ENCODE measurements around the gene TRABD2B. TPM values are rescaled to one million over a fixed set of nuclear protein-coding genes. Genes with fewer than 3 reads are reported as not detected.
"Not testable (repeated sequence)": the region's sequence is repeated elsewhere in the genome, so short reads cannot be mapped to it uniquely, and the experiment has no call there.

The TRABD2B gene
- total RNA-seq, 1 donor from 2014 or later: not detected

DNA sequence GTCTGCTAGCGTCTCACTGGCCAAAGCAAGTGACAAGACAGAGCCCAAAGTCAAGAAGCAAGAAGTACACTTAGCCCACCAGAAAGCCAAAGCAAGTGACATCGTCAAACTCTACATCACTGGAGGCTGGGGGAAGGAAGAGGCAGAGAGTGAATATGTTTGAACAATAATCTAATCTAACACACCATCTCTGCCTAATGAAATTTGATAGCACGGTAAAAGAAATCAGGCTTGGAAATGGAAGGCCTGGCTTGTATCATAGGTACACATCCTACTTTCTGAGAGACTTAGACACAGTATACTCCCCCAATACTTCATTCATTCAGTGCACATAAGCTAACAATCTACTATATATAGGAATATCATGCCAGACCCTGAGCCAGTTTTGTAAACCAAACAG is 26.3 kb downstream of the TRABD2B start:
- no peak for DNase-seq (ENCODE audit: low read depth)

DNA sequence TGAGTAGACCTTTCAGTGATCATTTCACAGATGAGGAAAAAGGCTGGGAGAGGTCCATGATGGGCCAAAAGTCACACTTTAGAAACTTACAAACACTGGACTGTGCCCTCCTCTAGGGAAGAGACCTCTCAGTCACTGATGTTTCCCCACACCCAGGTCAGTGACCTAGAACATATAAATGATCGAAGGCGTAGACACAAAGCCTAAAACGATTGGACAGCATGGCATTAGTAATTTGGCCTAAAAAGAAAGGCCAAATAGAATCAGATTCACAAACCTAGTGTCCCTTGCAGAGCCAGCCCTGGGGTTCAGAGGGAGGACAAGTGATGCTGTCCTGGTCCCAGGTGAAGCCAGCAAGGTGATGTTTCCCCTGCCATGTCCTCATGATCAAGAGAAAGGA is 27.7 kb downstream of the TRABD2B start:
- no peak for DNase-seq (ENCODE audit: low read depth)

DNA sequence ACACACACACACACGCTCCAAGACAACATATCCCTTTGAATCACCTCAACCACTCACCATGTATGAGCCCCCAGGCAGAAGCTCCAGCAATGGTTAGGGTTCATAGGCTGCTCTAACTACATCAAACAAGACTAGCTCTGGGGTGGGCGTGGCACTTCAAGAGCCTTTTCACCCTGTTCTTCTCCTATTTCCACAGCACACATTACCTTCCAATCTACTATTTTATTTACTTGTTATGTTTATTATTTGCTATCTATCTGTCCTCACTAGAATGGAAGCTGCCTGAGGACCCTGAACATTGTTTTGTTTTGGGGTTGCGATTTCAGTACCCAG is 28.7 kb downstream of the TRABD2B start:
- DNase-seq (ENCODE audit: low read depth): no peak

DNA sequence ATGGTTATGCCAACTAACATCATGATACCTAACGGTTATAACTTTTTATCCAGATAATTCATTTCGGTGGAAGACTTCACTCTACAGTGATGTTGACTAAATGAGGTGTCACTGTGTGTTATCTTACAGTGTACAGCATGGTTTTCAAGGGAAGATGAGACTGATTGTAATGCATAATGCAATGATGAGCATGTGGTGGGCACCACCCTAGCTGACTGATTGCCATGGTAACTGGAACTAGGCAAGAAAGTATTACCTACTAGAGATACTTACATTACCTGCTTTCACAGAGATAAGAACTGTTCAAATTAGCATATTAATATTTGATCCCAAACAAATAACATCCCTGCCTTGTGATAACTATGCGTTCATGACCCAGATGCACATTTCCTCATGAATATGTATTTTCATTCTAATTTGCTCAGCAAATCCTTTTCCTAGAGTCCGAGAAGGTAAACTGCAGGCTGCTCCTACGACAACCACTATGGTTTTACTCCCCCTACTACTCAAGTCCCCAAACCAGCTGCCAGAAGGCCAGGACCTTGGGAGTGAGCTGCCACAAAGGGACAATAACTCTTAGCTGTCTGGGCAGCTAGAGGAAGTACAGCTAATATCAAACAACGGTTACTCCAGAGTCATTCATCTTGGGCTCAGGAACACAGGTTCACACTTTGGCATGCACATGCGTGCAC is 29.2 kb downstream of the TRABD2B start:
- no peak for DNase-seq (ENCODE audit: low read depth)

DNA sequence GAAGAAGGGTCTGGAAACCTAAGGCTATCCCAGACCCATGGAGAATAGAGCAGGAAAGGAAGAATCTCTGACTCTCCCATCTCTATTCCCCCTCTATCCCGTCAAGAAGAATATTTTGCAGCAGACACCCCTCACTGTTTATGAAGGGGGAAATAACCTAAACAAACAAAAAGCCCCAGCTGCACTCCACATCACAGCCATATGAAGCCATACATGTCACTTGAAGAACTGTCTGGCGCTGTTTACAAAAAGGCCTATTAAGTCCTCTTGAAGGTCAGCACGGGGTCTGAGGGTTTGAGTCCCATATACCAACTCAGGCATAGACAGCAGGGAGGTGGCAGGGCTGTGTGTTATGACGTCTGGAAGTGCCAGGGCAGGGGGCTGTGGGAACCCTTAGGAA is 31.4 kb downstream of the TRABD2B start:
- DNase-seq (ENCODE audit: low read depth): no peak

DNA sequence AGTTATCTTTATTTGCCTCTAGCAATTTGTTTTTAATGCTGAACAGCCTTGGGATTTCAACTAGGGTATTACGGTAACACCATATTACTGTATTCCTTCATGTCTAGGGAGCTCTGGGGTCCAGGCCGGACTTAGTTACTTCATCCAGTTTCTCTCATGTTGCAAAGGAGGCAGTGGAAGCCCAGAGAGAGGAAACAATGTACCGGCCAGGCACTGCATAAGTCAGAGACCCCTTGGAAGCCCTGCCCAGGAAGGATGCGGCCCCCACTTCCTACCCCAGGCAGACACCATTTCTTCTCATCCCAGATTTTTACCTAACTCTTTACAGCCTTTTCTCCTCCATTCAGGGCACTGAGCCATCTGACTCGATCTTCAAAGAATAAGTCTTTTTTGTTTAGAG is 32.5 kb downstream of the TRABD2B start:
- no peak for DNase-seq (ENCODE audit: low read depth)

DNA sequence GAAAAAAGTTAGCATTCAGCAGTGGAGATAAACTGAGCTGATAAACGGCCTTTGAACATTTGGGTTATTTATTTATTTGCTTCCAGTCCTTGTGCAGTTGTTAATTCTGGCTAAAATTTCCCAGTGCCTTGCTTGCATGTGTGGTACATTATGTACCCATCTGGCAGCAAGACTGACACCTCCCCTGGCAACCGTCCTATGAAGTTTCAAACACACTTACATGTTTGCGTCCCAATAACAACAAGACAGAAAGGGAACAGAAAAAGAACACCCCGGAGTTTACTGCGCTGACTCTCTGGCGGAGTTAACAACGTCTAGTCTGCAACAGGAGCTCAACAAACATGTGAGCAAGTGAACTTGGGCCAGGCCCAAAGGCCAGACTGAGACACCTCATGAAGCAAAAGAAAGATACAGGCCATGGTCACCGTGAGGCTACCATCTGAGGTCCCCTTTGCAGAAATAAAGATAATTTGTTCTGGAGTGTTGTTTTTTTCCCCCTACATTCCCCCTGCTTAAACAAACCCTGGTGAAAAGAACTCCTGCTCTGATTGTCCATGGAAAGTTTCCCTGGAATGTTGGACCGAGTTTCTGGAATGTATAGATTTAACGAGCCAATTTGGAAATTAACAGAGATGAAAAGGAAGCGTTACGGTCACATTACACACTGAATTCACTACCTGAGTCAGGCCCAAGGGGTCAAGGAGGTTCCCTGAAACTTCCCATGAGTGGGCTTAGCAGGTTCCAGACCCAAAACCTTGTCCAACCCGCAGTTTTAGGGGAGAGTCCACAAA is 33.4 kb downstream of the TRABD2B start:
- DNase-seq (ENCODE audit: low read depth): no peak

DNA sequence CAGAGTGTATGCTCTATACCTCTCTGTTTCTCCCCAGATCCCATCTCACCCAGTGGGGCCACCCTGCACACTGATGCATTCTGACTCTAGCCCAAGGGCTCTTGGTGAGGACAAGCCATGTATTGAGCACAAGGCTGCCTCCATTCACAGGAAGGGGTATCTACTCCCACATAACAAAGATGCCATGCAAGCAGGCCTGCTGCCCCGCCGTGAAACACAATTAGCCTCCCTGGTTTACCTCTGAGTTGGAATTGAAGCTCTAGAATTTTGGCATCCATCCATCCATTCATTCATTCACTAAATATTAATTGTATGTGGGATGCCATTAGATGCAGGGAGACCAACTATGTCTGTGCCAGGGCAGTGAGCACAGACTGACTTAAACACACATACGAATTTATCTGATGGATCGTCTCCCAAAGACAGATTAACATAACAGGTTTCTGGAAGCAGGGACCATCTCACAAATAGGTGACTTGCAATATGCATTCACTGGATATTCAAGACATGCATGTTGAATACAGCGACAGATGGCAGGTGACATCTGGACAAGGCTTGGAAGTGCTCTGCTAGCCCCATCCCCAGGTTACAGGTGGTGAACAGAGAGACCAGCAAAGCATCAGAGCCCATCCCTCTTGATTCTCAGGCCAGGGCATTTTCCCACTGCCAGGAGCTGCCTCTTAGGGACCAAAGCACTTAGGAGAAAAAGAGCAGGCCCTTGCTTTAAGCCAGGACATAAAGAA is 34.3 kb downstream of the TRABD2B start:
- no peak for DNase-seq (ENCODE audit: low read depth)

DNA sequence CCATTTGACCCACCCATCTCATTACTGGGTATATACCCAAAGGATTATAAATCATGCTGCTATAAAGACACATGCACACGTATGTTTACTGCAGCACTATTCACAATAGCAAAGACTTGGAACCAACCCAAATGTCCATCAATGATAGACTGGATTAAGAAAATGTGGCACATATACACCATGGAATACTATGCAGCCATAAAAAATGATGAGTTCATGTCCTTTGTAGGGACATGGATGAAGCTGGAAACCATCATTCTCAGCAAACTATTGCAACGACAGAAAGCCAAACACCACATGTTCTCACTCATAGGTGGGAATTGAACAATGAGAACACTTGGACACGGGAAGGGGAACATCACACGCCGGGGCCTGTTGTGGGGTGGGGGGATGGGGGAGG is 35.4 kb downstream of the TRABD2B start:
- DNase-seq (ENCODE audit: low read depth): not testable (repeated sequence)

DNA sequence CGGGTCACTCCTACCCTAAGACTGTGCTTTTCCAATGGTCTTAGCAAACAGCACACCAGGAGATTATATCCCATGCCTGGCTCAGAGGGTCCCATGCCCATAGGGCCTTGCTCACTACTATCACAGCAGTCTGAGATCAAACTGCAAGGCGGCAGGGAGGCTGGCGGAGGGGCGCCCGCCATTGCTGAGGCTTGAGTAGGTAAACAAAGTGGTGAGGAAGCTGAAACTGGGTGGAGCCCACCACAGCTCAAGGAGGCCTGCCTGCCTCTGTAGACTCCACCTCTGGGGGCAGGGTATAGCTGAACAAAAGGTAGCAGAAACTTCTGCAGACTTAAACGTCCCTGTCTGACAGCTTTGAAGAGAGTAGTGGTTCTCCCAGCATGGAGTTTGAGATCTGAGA is 40.7 kb downstream of the TRABD2B start:
- not testable (repeated sequence) for DNase-seq (ENCODE audit: low read depth)

DNA sequence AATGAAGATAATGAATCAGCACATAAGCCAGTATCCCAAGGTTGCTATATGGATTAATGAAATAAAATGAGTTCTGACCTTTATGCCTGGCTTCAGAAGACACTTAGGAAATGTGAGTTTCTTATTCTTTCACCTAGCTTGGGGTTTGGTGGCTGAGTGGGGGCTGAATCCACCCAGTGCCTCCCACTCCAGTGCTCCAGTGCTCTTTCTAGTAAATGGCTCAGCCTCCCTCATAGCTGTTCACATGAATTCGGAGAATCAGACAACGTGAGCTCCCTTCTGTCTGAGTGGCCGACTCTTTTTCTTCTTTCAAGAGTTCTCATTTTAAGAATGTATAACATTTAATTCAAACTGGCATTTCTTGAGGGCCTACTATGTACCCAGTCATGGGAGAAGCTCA is 43.5 kb downstream of the TRABD2B start:
- no peak for DNase-seq (ENCODE audit: low read depth)

DNA sequence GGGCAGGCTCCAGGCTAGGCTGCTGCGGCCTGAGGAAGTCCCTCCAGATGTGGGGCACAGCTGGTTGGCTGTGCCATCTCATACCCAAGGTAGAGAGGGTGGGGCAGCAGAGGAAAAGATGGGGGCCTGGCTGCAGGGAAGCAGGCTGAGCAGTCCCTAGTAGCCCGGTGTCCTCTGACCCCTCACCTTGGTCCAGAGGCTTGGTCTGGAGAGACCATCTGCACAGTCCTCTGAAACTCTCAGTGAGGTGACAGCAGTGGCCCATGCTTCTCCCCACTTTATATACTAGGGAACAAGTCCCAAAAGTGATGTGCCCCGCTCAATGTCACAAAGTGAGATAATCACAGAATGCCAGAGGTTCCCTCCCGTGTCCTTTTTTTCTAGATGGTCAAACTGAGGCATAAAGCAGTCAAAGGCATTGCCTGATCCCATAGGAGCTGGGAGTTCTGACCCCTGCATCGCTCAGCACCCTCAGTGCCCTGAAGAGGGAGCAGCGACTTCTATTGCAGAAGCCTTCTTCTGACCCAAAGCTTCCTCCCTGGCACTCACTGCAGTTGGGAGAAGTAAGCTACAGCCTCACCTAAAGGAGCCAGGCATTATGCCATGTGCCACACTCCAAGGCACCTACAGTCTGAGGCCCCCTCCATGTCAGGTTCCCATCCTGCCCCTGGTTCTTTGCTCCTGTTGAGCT is 45.5 kb downstream of the TRABD2B start:
- no peak for DNase-seq (ENCODE audit: low read depth)

DNA sequence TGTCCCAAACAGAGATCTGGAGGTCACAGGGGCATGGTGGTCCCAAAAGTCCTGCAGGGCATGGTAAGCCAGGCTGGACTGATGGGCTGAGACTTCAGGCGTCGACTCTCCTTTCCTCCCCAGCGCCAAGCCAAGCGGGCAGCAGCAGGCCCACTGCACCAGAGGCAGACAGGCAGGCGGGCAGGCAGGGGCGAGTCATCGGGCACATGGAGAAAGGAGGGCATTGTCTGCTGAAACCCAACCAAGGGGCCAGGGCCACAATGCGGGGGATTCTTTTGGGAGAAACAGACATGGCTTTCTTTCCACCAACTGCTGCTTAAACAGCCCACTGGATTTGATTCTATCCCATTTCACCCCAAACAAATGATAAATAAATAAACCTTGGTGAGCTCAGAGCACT is 46.2 kb downstream of the TRABD2B start:
- DNase-seq (ENCODE audit: low read depth): no peak

DNA sequence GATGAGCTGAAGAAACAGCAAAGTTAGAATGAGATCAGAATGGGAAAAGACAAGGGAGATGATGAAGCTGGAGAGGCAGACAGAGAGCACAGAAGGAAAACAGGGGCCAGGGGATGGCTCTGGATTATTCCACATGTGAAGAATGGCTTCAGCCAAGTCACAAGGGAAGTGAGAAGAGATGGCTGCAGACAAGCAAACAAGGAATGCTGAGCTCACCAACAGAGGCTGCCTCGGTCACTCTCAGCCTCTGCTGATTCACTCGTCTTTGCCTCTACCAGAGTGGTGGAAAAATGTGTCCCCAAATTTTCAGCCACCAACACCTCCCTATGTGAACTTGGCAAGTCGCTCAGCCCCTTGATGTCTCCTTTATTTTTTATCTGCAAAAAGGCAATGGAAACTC is 46.7 kb downstream of the TRABD2B start:
- DNase-seq (ENCODE audit: low read depth): no peak

DNA sequence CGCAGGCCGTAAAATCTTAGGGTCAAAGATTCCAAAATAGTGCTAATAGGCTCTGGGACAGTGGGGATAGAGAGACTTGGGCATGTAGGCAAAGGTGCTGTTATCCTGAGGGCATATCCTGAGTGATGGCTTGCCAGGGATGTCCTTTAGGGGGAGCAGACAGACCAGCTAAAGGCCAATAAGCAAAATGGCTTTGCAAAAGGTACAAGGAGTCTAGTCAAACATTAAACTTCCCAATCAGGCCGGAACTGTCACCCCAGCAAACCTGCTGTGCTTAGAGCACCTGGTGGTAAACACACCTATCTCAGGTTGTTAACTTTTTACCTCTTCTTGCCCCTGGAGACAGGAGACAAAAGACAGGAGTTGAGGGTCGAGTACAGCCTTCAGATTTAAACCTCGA is 49.1 kb downstream of the TRABD2B start:
- DNase-seq (ENCODE audit: low read depth): no peak

DNA sequence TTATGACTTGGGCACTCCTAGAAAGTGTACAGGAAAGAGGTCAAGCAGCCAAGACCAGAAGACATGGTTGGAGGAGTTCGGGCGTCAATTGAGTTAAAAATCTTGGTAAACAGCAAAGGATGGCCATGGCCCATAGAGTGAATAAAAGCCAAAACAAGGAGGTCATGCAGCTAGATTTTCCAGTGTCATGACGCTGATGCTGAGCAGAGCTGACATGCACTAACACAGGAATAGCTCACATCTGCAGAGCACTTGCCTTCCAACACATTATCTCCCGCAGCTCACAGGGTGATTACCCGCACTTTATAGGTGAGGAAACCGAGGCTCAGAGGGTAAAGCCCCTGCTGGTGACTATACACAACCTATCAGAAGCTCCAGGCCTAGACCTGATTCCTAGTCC is 49.7 kb downstream of the TRABD2B start:
- no peak for DNase-seq (ENCODE audit: low read depth)

DNA sequence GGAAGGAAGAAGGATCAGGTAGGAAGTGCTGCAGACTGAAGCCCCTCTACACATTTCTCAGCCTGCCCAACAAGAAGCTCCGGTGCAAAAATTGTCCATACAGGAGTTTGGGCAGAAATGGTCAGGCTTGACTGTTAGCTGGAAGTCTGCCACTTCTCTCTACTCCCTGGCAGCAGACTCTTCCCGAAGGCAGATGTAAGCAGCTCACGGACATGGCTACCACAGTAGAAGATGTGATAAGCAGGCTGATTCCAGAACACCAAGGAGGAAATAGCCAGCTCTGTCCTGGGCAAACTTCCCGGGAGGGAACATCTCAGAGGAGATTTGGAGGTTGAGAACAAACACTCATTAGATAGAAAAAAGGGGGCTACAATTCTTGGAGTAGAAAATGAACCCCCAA is 52.6 kb downstream of the TRABD2B start:
- DNase-seq (ENCODE audit: low read depth): no peak

DNA sequence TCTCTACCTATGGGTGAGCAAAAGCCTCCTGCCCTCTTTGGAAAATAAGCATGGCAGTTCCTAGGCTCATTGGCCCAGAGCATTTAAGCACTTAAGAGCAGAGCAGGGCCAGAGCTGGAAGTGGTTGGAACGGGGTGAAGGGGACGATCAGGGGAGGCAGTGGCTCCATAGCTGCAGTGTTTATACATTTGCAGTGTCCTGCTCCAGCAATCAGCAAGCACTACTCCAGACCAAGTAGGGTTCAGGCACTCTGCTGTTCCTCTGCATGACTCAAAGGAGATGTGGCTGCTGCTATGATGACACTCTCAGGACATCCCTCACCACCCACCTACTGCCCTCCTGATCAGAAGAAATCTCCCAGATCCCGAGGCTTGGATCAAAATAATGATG is 55.0 kb downstream of the TRABD2B start:
- no peak for DNase-seq (ENCODE audit: low read depth)

DNA sequence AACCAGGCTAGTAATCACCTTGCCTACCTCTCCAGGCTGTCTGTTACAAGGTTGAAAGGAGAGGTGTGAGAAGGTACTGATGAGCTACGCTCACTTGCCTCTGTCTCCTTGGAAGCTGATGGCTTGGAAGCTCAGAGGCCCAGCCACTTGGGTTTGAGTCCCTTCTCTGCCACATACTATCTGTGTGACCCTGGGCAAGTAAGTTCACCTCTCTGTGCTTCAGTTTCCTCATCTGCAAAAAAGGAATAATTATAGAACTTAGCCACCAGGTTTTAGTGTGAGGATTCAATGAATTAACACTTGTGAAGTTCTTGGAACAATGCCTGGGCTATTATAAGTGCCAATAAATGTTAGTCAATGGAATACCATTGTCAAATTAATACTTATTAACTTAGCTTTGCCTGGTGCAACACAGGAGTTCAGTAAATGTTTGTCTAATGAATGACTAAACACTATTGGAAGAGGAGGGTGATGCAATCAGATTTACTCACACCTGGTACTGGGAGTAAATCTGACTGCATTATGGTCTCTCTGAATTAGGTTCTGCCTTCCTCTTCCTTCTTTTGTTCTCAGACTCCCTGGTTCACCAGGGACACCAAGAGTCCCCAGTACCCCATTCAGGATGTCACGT is 55.5 kb downstream of the TRABD2B start:
- DNase-seq (ENCODE audit: low read depth): no peak

DNA sequence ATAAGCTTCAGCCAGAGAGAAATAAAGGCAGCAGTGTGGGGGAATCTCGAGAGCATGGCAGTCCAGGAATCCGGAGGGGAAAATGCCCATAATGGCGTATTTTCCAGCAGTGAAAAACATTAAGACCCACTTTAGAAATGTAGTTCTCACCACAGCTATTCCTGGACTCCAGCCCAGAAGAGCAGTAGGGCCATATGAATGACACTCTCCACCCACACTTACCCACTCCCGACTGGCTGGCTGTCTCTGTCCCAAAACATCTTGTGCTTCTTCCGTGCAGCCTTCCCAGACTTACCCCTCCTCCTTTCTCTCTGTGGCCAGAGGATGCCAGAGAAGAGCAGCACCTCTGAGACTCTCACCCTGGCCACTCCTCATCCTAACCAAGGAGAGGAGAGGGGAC is 56.4 kb downstream of the TRABD2B start:
- DNase-seq (ENCODE audit: low read depth): no peak

DNA sequence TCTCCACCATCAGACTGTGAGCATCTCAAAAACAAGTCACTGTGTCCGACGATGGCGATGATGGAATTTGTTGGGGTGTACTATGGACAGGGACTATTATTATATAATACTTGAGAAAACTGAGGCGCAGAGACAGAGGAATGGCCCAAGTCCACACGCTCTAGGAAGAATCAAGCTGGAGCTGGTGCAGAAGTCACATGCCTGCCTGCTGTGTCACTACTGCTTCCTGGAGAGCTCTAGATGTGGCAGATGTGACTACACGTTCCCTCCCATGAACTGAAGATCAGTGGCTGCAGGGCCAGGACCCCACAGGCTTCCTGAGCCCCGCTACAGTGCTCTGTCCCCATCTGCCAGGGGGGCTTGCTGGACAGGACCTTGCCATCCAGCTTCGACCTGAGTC is 56.9 kb downstream of the TRABD2B start:
- DNase-seq (ENCODE audit: low read depth): no peak
